GM21360 (cell line): ENCODE measurements around the gene FAM162A.

Source experiments
- ATAC-seq: cut with Tn5 transposase; IDR thresholded peaks from one replicate; pipeline ENCODE4 v1.9.1; 2021; ENCODE audit warnings: mild to moderate bottlenecking, moderate library complexity; ENCODE audit not compliant: unreplicated experiment

FAM162A gene

DNA sequence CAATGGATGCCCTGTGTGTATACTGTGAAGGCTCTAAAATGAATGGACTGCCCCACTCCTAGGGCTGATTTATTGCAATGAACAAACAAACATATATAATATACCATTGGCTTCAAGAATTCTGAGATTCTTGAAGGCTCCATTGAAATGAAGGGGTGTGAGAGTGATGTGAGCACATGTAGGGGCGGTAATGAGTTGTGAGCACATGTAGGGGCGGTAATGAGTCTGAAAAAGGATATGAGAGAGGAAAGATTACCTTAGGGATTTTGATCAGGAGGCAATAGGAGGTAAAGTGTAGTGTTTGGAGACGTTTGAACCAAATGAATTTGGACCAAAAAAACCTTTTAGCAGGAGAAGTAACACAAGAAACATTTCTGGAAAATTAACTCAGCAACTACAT lies 3.7 kb downstream of the FAM162A start:
- no peak for ATAC-seq

DNA sequence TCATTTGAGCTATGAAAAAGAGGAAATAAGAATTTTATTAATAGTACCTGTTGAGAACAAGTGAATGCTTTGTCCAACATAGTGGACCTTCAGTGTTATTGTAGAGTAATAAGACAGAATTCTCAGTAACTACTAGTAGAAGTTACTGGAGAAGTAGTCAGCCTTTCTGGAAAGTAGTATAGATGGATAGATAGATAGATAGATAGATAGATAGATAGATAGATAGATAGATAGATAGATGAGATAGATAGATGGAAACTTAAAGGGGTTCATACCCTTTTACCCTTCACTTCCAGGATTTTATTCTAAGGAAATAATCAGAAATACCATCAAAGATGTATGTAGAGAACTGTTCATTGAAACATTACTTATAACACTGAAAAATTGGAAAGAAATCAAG lies 5.2 kb downstream of the FAM162A start:
- ATAC-seq = no peak

- ATAC-seq = no peak
These were observed 5.9 kb downstream of the FAM162A start for GRCh38 chr3:122389892-122390291.

GRCh38 chr3:122390665-122391064 lies 6.7 kb downstream of the FAM162A start:
- ATAC-seq = no peak

GRCh38 chr3:122391681-122392446 lies 7.9 kb downstream of the FAM162A start:
- ATAC-seq = no peak

GRCh38 chr3:122392868-122393844 lies 9.2 kb downstream of the FAM162A start:
- ATAC-seq = no peak

GRCh38 chr3:122394173-122394572 lies 10.2 kb downstream of the FAM162A start:
- no peak for ATAC-seq

DNA sequence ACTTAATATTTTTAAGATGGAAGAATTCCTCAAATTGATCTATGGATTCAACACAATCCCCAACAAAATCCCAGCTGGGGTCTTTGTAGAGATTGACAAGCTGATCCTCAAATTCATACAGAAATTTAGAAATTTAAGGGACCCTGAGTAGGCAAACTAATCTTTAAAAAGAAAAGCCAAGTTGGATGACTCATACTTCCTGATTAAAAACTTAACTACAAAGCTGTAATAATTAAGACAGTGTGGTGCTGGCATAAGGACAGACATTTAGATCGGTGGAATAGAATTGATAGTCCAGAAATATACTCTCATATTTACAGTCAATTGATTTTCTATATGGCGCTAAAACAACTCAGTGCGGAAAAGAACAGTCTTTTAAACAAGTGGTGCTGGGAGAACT lies 11.6 kb downstream of the FAM162A start:
- ATAC-seq = no peak

DNA sequence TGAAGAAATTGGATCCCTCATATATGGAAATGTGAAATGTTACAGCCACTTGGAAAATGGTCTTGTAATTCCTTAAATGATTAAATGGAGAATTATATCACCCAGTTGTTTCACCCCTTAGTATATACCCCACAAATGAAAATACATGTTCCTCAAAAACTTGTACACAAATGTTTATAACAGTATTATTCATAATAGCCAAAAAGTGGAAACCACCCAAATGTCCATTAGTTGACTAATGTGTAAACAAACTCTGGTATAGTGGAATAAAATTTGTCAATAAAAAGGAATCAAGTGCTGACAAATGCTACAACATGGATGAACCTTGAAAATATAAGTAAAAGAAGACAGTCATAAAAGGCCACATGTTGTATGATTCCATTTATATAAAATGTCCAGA lies 12.5 kb downstream of the FAM162A start:
- no peak for ATAC-seq

GRCh38 chr3:122397201-122397600 lies 13.2 kb downstream of the FAM162A start:
- ATAC-seq = no peak

DNA sequence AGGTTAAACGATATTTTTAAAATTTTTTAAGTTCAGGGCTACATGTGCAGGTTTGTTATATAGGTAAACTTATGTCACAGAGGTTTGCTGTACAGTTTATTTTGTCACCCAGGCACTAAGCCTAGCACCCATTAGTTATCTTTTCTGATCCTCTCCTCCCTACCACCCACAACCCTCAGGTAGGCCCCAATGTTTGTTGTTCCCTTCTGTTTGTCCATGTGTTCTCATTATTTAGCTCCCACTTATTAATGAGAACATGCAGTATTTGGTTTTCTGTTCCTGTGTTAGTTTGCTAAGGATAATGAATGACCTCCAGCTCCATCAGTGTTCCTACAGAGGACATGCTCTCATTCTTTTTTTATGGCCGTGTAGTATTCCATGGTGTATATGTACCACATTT lies 14.9 kb downstream of the FAM162A start:
- ATAC-seq = no peak

- ATAC-seq = no peak
These were observed 19.5 kb downstream of the FAM162A start for GRCh38 chr3:122403489-122403888.

DNA sequence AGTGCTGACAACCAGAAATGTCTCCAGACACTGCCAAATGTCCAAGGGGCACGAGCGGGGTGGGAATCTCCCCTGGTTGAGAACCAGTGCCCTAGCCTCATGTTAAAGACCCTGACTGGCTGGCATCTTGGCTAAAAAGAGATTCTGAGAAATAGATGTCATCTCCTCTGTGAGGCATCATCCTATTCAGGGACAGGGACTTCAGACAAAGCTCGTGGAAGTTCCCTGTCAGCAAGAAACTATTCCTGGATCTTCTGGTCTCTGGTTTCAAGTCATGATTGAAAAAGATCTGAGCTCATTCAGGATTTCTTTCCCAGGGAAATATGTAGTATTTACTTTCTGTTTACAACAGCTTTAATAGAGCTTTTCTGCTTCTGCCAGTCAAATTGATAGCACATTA lies 21.0 kb downstream of the FAM162A start:
- ATAC-seq = no peak

DNA sequence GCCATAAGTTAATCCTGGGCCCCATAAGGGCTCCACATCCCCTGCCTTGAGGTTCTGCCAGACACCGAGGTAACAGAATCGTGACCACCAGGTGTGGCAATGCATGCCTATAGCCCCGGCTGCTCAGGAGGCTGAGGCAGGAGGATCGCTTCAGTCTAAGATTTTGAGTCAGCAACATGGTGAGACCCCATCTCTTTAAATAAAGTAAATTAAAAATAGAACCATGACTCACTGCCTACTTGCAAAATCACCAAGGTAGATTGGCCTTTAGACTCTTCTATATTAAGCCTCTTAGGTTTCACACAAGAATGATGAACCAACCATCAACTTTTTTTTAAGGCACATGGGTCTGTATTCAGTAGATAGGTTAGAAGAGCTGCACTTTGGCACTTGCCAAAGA lies 22.2 kb downstream of the FAM162A start:
- no peak for ATAC-seq

GRCh38 chr3:122407946-122408345 lies 24.0 kb downstream of the FAM162A start:
- no peak for ATAC-seq

GRCh38 chr3:122409446-122409845 lies 25.5 kb downstream of the FAM162A start:
- ATAC-seq = no peak

DNA sequence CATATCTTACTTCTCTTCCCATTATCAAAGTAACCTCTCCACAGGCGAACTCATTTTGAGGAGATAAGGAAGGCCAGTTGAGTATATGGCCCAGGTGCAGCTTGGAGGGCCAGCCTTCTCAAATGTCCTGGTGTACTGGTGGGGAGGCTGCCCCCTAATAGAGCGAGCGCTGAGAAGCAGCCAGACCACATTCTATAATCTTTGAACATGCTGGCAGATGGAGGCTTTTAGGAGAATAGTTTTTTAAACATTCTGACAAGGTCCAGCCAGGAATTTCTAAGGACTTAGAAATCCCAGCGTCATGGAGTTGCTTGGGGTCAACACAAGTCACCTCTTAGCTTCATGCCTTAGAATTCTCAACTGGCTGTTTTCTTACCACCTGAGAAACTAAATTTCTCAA lies 26.1 kb downstream of the FAM162A start:
- no peak for ATAC-seq

DNA sequence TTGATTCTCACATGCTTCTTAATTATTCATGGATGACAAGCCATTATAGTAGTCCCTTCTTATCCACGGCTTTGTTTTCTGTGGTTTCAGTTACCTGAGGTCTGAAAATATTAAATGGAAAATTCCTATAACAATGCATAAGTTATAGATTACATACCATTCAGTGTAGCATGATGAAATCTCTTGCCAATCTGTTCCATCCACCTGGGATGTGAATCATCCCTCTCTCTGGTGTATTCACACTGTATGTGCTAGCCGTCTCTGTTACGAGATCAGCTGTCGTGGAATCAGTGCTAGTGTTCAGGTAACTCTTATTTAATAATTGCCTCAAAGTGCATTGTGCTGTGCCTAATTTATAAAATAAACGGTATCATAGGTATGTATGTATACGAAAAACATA lies 26.7 kb downstream of the FAM162A start:
- ATAC-seq = no peak

DNA sequence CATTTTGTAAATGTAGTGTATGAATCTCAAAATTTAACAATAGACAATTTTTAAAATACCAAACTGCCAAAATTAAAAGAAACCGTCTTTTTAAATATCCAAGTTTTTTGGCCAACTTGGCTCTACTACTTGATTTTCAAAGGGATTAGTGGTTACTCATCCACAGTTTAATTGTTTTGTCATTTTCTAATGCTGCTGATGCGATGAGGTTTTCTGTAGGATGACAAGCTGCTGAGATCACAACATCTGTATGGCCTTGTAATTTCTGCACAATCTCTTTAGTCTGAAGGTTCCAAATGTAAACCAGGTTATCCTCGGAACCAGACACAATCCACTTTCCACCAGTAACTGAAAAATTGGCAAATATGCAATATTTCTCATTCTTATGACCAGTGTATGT lies 30.4 kb downstream of the FAM162A start:
- no peak for ATAC-seq

DNA sequence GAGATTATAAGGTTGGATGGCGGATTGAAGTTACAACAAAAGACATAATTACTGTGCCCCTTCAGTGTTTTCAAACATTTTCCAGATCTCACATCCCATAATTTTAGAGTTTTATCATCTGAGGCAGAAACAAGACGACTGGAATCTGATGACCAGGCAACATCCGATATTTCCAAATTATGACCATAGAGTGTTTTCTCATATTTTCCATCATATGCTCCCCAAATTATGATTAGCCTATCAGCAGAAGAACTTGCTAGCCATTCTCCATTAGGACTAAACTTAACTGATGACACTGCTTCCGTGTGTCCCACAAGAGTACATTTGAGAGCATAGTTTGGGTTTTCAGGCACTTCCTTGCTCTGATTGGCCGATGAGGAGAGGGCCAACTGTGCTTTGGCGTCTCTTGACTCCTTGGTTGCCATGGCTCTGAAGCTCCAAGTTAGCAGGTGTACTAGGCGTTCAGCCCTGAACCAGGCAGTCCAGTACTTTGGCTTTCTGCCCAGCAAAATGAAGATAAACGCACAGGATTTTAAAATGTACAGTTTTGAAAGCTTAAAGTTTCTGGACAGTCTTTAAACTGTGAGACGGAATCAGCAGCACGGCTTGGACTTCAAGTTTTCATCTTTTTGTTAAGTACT lies 31.2 kb downstream of the FAM162A start:
- ATAC-seq = peak; percentile 53
